Ovary (tissue), 9 donors: ENCODE results near the gene POLE. TPM values are rescaled to one million over a fixed set of nuclear protein-coding genes. Genes with fewer than 3 reads are reported as not detected.
A peak's percentile ranks its signal among the peaks of the same experiment; 100 is the strongest.

Experiments
- DNase-seq, 5 donors: peaks; one replicate each; pipeline ENCODE4 v3.0.0-alpha.2; 2019 to 2020
- H3K27ac ChIP-seq, 2 donors: fragments of 200-600 bp; one replicate each; pipeline versions ENCODE4 v1.5.1 to v1.8.0; 2019 to 2022
- H3K27me3 ChIP-seq: fragments of 200-600 bp; one replicate; pipeline ENCODE4 v1.8.0; 2022
- H3K36me3 ChIP-seq: fragments of 200-600 bp; sonication (generic); one replicate; pipeline ENCODE4 v1.5.1; 2019
- H3K4me1 ChIP-seq: one replicate; pipeline ENCODE4 v1.8.1; 2013; ENCODE audit warnings: mild to moderate bottlenecking, moderate library complexity; ENCODE audit not compliant: insufficient read depth
- H3K4me3 ChIP-seq: fragments of 200-600 bp; sonication (generic); one replicate; pipeline ENCODE4 v1.5.1; 2017
- H3K9me3 ChIP-seq, 2 donors: fragments of 200-600 bp in 1 of 2; sonication (generic) in 1 of 2; one replicate each; pipeline versions ENCODE4 v1.5.1 to v1.8.1; 2013 to 2019; ENCODE audit warnings: mild to moderate bottlenecking in 1 of 2, moderate library complexity in 1 of 2
- EP300 ChIP-seq: sonication (generic); formaldehyde crosslinking; IDR thresholded peaks from one replicate; pipeline ENCODE4 v1.6.1; 2017; ENCODE audit warnings: antibody characterized with exemption
- POLR2A ChIP-seq: fragments of 450-650 bp; IDR thresholded peaks from one replicate; pipeline ENCODE4 v1.6.1; 2017; ENCODE audit warnings: antibody characterized with exemption, mild to moderate bottlenecking, moderate library complexity
- WGBS, 3 donors: extraction: QIAGEN DNeasy Blood & Tissue Kit in 1 of 3; methylation state at CpG; one replicate each; pipeline versions ENCODE4 v1.1.5 to v1.1.7; 2013 to 2017; 5-methylcytosine and 5-hydroxymethylcytosine counted together
- intact Hi-C, 4 donors: fragments of 100-400 bp; cut with DNase I; formaldehyde crosslinking; loops; one replicate each; pipeline versions ENCODE4 v1.11.0 to v1.15.1; 2022 to 2023
- polyA plus RNA-seq, 2 donors: library from polyadenylated mRNA; stranded (reverse); fragments of 200-250 nt in 1 of 2; fragments of 350-450 nt in 1 of 2; fragmentation: Illumina TruSeq in 1 of 2; extraction: RNeasy Lipid Tissue Mini Kit (QIAGEN cat#74804) in 1 of 2; gene quantifications; one replicate each; pipeline ENCODE4 v1.2.3, GENCODE V29; 2013 to 2014
- total RNA-seq, 7 donors: library from RNA; depleted of rRNA in 2 of 7; stranded (reverse); fragments of >200 nt in 2 of 7; fragmentation: NEBNext Ultra II Directional in 3 of 7; extraction: Animal tissue kit (Norgen Biotek cat#: 25700) in 3 of 7; gene quantifications; one replicate each; pipeline versions ENCODE4 v1.1.0 to v1.2.4, GENCODE V29; 2016 to 2023
- TF ChIP-seq, protein P1 (sequence below), 3 donors: fragments of 450-650 bp in 2 of 3; fragments of 200-600 bp in 1 of 3; IDR thresholded peaks; one replicate each; pipeline versions ENCODE4 v1.5.1 to v1.8.0; 2016 to 2022; ENCODE audit warnings: antibody characterized with exemption in 3 of 3, mild to moderate bottlenecking in 1 of 3
- donor health status: DM: no; HTN: no; CAD: no; lungs with moderate emphysema.
- donor health status: DM: no; HTN: no; CAD: no.
- donor health status: Bipolar disorder and iron deficiency.
- donor health status: DM: yes; HTN: yes; CAD: no.
- donor health status: DM: no; HTN: no; CAD: no.
- donor health status: DM: yes; HTN: yes; CAD: no.

POLE gene
- total and polyA plus RNA-seq, 9 donors: 12.5 to 34.7 (median 24.0) TPM

DNA sequence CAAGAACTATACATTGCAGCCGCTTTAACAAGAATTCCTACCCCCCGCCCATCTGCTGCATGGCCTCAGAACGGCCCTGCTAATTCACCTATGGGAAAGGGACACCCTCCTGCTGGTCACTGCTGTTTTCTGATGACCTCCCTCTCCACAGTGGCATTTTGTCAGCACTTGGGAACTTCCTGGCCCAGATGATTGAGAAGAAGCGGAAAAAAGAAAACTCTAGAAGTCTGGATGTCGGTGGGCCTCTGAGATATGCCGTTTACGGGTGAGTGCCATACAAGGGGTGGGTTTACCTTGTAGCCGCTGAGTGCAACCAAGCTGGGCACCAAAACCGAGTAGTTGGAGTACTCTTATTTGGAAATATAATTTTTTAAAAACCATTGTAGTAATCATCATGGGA, 3.0 kb upstream of the POLE start:
- no peaks in the 10 kb centered on the region for H3K9me3 ChIP-seq
- intact Hi-C loops: no loop called here
- H3K36me3 ChIP-seq: no peaks in the 10 kb centered on the region
- H3K27me3 ChIP-seq: no peaks in the 10 kb centered on the region
- TF ChIP-seq EP300: no peak
- TF ChIP-seq, protein P1, sequence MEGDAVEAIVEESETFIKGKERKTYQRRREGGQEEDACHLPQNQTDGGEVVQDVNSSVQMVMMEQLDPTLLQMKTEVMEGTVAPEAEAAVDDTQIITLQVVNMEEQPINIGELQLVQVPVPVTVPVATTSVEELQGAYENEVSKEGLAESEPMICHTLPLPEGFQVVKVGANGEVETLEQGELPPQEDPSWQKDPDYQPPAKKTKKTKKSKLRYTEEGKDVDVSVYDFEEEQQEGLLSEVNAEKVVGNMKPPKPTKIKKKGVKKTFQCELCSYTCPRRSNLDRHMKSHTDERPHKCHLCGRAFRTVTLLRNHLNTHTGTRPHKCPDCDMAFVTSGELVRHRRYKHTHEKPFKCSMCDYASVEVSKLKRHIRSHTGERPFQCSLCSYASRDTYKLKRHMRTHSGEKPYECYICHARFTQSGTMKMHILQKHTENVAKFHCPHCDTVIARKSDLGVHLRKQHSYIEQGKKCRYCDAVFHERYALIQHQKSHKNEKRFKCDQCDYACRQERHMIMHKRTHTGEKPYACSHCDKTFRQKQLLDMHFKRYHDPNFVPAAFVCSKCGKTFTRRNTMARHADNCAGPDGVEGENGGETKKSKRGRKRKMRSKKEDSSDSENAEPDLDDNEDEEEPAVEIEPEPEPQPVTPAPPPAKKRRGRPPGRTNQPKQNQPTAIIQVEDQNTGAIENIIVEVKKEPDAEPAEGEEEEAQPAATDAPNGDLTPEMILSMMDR (IDR thresholded peaks at IDR 0.05): no peak
- no peak for TF ChIP-seq POLR2A
- no peak for DNase-seq
- H3K4me1 ChIP-seq: peaks cover 12% of the 10 kb centered on the region
- no peak overlapping the region for H3K27ac ChIP-seq
- no peak overlapping the region for H3K4me3 ChIP-seq
- WGBS, 3 donors: 94 to 97% (median 94%) methylated on average over 9 of the region's 9 CpGs

GRCh38 chr12:132689227-132689626, 2.1 kb upstream of the POLE start:
- intact Hi-C loops: no loop called here
- no peak for DNase-seq
- H3K27ac ChIP-seq: no peak overlapping the region
- TF ChIP-seq, protein P1 (IDR thresholded peaks at IDR 0.05): no peak
- no peak for TF ChIP-seq POLR2A
- no peak for TF ChIP-seq EP300
- 44 to 78% (median 53%) methylated on average over 18 of the region's 18 CpGs for WGBS, 3 donors
- H3K9me3 ChIP-seq: no peaks in the 10 kb centered on the region
- peaks cover 12% of the 10 kb centered on the region for H3K4me1 ChIP-seq
- no peaks in the 10 kb centered on the region for H3K36me3 ChIP-seq
- H3K27me3 ChIP-seq: no peaks in the 10 kb centered on the region
- no peak overlapping the region for H3K4me3 ChIP-seq

GRCh38 chr12:132686825-132687210, 324 bp downstream of the POLE start:
- no peaks in the 10 kb centered on the region for H3K27me3 ChIP-seq
- H3K27ac ChIP-seq: peak overlapping the region; percentile 51 to 53
- intact Hi-C loops: no loop called here
- TF ChIP-seq, protein P1 (IDR thresholded peaks at IDR 0.05): no peak
- TF ChIP-seq POLR2A (no peak), EP300 (no peak)
- WGBS, 3 donors: 0 to 1% (median 0%) methylated on average over 2 to 55 of the region's 55 CpGs
- H3K9me3 ChIP-seq: no peaks in the 10 kb centered on the region
- peak in 2 of 5 donors; percentile 20 to 44 for DNase-seq
- no peaks in the 10 kb centered on the region for H3K36me3 ChIP-seq
- peaks cover 12% of the 10 kb centered on the region for H3K4me1 ChIP-seq
- H3K4me3 ChIP-seq: peak overlapping the region; percentile 81

- H3K9me3 ChIP-seq: no peaks in the 10 kb centered on the region
- peaks cover 12% of the 10 kb centered on the region for H3K4me1 ChIP-seq
- WGBS, 3 donors: 69 to 90% (median 73%) methylated on average over 5 of the region's 5 CpGs
- intact Hi-C loops: no loop called here
- no peak overlapping the region for H3K27ac ChIP-seq
- no peaks in the 10 kb centered on the region for H3K27me3 ChIP-seq
- DNase-seq: no peak
- H3K36me3 ChIP-seq: no peaks in the 10 kb centered on the region
- TF ChIP-seq EP300 (no peak), POLR2A (no peak)
- TF ChIP-seq, protein P1 (IDR thresholded peaks at IDR 0.05): no peak
- H3K4me3 ChIP-seq: no peak overlapping the region
These were observed 1.7 kb downstream of the POLE start for GRCh38 chr12:132685400-132685799.
